PFSK-1 (cell line): Measurements from ENCODE around the gene PTPRN2.

Source experiments
- FOXP2 ChIP-seq: optimal IDR thresholded peaks from 2 replicates; pipeline ENCODE3; 2011; ENCODE audit warnings: borderline replicate concordance, control low read depth, inconsistent platforms; ENCODE audit not compliant: insufficient read depth; ENCODE audit errors: extremely low read length, extremely low read depth
- POLR2AphosphoS5 ChIP-seq: IDR thresholded peaks from 2 replicates; pipeline ENCODE4 v1.6.1; 2012; ENCODE audit warnings: low read depth, mild to moderate bottlenecking, control low read depth, low read length, moderate library complexity
- SIN3A ChIP-seq: IDR thresholded peaks from 2 replicates; pipeline ENCODE4 v1.6.1; 2012; ENCODE audit warnings: mild to moderate bottlenecking, low read length, moderate library complexity, borderline replicate concordance; ENCODE audit not compliant: insufficient read depth
- TAF1 ChIP-seq: IDR thresholded peaks from 2 replicates; pipeline ENCODE4 v1.6.1; 2012; ENCODE audit warnings: low read length, control low read depth, borderline replicate concordance; ENCODE audit not compliant: insufficient read depth
- TF ChIP-seq, protein P1 (sequence below), 2 experiments: IDR thresholded peaks; 2 replicates each; pipeline versions ENCODE4 v1.6.1 to v1.8.0; 2011 to 2012; ENCODE audit warnings: low read depth in 2 of 2, low read length in 2 of 2, control low read depth in 1 of 2, inconsistent platforms in 1 of 2, mild to moderate bottlenecking in 1 of 2, moderate library complexity in 1 of 2; ENCODE audit not compliant: insufficient read depth in 1 of 2

The PTPRN2 gene

DNA sequence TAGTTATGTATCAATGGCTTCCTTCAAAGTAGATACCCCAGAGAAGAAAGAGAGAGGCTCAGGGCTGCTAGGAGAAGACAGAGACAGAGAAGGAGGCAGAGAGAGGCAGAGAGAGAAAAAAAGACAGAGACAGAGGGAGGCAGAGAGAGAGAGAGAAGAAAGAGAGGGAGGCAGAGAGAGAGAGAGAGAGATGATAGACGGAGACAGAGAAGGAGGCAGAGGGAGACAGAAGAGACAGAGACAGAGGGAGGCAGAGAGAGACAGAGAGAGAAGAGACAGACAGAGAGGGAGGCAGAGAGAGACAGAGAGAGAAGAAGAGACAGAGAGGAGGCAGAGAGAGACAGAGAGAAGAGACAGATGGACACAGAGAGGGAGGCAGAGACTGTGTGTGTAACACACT lies 1062.9 kb downstream of the PTPRN2 start:
- TF ChIP-seq, protein P1, sequence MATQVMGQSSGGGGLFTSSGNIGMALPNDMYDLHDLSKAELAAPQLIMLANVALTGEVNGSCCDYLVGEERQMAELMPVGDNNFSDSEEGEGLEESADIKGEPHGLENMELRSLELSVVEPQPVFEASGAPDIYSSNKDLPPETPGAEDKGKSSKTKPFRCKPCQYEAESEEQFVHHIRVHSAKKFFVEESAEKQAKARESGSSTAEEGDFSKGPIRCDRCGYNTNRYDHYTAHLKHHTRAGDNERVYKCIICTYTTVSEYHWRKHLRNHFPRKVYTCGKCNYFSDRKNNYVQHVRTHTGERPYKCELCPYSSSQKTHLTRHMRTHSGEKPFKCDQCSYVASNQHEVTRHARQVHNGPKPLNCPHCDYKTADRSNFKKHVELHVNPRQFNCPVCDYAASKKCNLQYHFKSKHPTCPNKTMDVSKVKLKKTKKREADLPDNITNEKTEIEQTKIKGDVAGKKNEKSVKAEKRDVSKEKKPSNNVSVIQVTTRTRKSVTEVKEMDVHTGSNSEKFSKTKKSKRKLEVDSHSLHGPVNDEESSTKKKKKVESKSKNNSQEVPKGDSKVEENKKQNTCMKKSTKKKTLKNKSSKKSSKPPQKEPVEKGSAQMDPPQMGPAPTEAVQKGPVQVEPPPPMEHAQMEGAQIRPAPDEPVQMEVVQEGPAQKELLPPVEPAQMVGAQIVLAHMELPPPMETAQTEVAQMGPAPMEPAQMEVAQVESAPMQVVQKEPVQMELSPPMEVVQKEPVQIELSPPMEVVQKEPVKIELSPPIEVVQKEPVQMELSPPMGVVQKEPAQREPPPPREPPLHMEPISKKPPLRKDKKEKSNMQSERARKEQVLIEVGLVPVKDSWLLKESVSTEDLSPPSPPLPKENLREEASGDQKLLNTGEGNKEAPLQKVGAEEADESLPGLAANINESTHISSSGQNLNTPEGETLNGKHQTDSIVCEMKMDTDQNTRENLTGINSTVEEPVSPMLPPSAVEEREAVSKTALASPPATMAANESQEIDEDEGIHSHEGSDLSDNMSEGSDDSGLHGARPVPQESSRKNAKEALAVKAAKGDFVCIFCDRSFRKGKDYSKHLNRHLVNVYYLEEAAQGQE (IDR thresholded peaks at IDR 0.05; ENCODE audit: insufficient read depth in 1 of 2, low read depth in 2 of 2, low read length in 2 of 2) = no peak
- TF ChIP-seq TAF1 = no peak
- no peak for TF ChIP-seq POLR2AphosphoS5
- no peak for TF ChIP-seq FOXP2
- no peak for TF ChIP-seq SIN3A

DNA sequence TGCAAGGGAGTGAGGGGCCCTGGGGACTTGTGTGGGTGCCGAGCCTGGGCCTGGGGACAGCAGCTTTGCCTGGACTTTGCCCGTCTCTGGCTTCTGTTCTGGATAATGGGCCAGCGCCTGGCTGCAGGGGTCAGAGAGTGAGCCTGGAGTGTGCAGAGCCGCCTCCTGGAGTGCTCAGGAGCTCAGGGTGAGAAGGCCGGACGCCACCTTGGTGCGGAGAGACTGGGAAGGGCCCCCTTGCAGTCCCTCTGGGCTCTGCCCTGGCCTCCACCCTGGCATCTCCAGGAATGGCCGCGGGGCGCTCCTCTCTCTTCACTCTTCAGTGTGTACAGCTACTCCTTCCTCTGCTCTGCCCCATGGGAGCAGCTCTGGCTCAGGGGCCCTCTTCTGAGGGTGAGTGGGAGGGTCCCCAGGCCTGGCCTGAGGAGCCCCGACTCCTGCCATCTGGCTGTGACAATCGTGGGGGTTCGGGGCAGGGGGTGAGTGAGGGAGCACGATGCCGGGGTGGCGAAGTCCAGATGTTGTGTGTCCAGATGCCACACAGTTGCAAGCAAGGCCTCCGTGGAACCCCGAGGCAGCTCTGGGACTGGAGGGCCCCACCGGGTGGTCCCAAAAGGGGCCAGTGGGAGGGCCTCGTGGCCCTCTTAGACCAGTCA lies 1063.7 kb downstream of the PTPRN2 start:
- TF ChIP-seq TAF1 (no peak), POLR2AphosphoS5 (no peak), FOXP2 (no peak)

DNA sequence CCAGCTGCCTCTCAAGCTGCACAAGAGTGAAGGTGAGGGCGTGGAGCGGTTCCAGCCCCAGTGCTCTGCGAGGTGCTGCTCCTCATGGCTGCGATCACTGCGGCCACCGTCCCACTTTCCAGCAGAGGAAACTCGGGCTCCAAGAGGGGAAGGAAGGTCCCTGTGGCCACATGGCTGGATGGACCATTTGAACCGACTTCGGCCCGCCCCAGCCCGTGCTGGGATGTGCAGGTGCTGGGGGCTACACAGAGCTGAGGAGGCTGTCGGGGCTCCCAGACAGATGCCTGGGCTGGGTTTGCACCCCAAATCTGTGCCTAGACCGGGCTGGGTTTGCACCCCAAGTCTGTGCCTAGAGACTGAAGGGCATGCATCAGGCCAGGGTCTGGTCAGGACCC lies 1064.3 kb downstream of the PTPRN2 start:
- no peak for TF ChIP-seq POLR2AphosphoS5
- TF ChIP-seq SIN3A = no peak
- no peak for TF ChIP-seq TAF1
- no peak for TF ChIP-seq FOXP2
- TF ChIP-seq, protein P1 (IDR thresholded peaks at IDR 0.05; ENCODE audit: insufficient read depth in 1 of 2, low read depth in 2 of 2, low read length in 2 of 2) = no peak

- TF ChIP-seq SIN3A (no peak), POLR2AphosphoS5 (no peak), TAF1 (no peak), FOXP2 (no peak)
- TF ChIP-seq, protein P1 (IDR thresholded peaks at IDR 0.05; ENCODE audit: insufficient read depth in 1 of 2, low read depth in 2 of 2, low read length in 2 of 2) = no peak
Observed at GRCh38 chr7:157522954-157523353, 1064.7 kb downstream of the PTPRN2 start.

GRCh38 chr7:157522189-157522588 lies 1065.4 kb downstream of the PTPRN2 start:
- TF ChIP-seq TAF1 = no peak

GRCh38 chr7:157521752-157522151 lies 1065.9 kb downstream of the PTPRN2 start:
- no peak for TF ChIP-seq POLR2AphosphoS5
- TF ChIP-seq TAF1 = no peak

GRCh38 chr7:157521061-157521731 lies 1066.4 kb downstream of the PTPRN2 start:
- TF ChIP-seq POLR2AphosphoS5 = no peak
- TF ChIP-seq FOXP2 = no peak
- TF ChIP-seq, protein P1 (IDR thresholded peaks at IDR 0.05; ENCODE audit: insufficient read depth in 1 of 2, low read depth in 2 of 2, low read length in 2 of 2) = no peak
- no peak for TF ChIP-seq SIN3A
- no peak for TF ChIP-seq TAF1
